Activated CD8-positive, alpha-beta memory T cell treated with anti-CD3 and anti-CD28 coated beads, Interleukin-2, amount 50 U/mL, for 24 hours (primary cell): ENCODE data around the gene CDK16.

Source experiments
- DNase-seq: peaks from one replicate; pipeline ENCODE4 v3.0.0-alpha.2; 2020; ENCODE audit errors: extremely low read depth

Gene CDK16

DNA sequence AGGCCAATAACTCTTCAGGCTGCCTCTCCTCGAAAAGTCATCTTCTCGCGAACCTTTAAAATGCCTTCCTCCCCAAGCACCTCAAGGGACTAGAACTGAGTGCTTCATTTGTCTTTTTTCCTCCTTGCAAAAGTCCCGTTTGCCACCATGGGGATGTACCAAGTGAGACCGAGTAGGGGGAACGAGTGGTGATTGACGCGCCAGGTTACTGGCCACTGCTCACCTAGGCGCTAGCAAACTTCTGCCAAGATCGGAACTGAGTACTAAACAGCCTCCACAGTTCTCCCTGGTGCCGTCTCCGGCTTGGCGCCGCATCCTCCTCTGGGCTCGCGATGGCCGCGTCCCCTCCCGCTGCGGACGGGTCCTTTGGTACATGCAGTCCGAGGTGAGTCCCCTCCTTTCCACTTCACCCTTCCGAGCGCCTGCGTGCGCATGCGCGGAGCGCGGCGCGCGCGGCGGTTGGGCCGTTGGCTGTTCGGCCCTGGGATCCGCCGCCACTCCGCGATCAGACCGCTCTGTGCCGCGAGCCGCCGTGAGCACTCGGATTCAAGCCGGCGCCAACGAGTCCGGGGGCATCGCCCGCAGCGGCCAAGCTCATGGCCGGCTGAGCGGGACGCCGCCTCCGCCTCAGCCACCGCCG, at the start of gene CDK16:
Gene CDK16 (plus strand): TSS at position 402 of the 640 bp plus-strand sequence. CDS start 4,877 bp downstream, outside the sequence.
- DNase-seq = peak; percentile 31

DNA sequence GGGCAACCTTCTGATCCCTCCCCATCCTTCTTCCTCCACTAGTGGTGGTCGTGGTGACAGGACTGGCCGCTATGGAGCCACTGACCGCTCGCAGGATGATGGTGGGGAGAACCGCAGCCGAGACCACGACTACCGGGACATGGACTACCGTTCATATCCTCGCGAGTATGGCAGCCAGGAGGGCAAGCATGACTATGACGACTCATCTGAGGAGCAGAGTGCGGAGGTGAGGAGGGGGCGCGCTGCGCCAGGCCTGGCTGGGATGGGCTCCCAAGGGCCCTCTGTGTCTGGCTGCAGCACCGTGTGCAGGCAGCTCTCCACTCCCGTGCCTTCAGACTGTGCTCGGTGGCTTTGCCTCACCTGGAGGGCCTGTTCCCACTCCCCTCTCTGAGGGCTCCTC, 49.2 kb upstream of the CDK16 start:
- no peak for DNase-seq

DNA sequence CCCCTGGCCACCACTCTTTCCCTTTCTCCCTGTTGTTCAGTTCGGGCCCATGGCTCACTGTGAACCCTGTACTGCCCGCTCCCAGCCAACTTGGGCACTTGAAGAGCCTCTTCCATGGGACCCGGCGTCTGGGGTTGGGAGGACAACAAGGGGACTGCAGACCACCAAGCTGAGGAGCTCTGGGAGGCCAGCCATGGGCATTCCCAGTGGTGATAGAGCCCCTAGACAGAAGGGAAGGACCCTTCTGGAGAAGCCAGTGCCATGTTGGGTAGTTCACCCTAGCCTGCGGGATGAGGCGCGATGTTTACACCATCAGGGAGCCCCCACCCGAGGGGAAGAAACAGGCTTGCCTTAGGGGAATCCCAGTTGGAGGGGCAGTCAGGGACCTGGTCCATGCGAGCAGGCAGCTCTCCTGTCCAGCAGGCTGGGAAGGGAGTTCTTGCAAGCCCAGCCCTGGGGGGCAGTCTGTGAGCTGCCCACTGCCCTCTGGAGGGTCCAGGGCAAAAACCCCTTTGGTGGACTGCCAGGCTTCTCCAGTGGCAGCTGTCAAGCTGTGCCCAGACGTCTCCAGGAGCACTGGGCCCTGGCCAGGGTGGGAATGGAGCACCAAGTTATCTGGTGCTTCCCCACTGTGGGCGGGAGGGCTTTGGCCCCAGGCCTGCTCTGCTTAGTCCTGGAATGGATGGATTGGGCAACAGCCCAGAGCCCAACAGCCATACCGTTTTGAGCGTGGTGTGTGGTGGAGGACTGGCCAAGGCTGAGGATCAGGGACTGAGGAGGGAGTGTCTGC, 48.6 kb upstream of the CDK16 start:
- no peak for DNase-seq

DNA sequence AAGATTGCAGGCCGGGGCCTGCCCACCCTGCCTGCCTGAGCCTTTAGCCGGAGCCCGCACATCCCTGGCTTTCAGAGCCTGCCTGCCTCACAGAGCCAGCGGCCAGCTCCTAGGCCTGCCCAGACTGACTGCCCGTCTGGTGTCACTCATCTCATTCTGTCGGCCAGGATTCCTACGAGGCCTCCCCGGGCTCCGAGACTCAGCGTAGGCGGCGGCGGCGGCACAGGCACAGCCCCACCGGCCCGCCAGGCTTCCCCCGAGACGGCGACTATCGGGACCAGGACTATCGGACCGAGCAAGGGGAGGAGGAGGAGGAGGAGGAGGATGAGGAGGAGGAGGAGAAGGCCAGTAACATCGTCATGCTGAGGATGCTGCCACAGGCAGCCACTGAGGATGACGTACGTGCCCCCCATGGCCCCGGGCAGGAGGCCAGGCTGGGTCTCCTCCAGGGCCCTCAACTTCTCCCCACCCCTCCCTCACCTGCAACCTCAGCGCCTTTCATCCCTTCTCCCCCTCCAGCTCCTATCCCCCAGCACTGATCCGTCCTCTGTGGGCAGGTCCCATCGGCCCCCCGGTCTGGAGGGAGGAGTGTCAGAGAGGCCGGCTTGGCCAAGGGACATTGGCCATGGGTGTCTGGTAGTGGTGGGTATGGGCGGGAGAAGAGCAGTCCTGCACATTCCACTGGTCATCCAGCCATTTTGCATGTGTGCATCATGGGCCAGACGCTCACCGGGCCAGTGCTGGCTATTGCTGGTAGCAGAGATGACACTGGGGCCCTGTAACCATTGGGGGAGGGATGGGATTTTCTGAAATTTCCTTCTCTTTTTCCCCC, 47.4 kb upstream of the CDK16 start:
- DNase-seq = no peak

DNA sequence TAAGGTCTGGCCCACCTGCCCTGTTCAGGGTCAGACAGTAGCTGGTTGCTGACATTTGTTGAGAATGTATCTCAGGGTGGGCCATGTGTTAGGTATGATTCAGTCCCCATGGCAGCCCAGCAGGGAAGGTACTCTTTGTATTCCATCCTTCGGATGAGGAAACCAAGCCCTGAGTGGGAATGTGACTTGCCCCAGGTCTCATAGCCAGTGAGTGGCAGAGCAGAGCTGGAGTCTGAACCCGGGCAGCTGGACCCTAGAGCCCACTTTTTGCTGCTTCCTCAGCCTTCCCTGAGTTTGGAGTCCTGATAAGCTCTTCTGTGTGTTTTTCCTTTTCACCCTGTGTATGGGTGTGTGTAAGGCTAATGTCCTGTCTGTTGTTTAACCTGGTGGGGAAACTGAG, 46.5 kb upstream of the CDK16 start:
- no peak for DNase-seq

DNA sequence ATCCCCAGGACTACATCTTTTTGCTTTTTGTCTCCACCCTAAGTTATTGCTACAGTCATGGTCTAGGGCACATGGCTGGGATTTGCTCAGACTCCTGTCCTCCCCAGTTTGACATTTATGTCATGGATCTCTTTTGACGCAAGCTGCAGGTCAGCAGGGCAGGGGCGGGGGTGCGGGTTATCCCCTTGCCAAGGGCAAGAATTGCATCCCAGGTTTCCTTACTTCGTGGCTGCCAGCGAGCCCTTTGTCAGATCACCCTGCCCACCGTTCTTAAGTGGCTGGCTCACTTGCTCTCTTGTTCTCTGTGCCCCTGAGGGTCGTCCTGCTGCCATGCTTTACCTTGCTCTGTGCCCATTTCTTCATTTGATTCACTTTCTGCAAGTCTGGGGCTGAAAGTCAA, 45.9 kb upstream of the CDK16 start:
- no peak for DNase-seq

DNA sequence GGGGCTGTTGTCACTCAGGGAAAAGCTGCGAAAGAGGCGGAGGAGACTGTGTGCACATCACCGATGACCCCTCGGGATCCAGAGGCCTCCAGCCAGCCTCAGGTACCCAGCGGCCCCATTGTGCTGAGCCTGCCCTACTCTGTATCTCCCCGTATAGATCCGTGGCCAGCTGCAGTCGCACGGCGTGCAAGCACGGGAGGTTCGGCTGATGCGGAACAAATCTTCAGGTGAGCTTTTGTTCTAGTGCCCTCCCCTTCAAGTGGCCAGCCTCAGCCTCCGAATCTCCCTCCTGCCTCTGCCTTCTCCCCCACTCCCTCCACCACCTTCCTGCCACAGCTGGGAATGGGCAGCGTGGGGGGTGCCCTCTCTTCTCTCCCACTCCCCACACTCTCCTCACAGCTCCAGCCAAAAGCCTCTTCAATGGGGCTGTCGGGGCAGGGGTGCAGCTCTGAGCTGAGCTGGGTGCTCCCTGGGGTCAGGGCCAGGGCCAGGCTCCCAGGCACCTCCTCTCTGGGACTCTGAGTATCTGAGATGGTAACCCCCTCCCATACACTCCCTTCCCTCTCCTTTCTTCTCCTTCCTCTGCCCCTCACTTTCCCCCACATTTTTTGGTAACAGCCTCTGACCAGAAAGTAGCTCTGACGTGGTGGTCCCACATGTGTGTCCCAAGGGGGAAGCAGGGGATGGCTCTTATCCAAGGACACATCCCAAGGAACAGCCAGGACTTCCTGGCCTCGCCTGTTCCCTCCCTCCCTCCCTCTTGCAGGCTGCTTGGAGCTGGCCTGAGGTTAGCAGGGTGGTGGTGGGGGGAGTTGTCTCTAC, 45.3 kb upstream of the CDK16 start:
- no peak for DNase-seq

DNA sequence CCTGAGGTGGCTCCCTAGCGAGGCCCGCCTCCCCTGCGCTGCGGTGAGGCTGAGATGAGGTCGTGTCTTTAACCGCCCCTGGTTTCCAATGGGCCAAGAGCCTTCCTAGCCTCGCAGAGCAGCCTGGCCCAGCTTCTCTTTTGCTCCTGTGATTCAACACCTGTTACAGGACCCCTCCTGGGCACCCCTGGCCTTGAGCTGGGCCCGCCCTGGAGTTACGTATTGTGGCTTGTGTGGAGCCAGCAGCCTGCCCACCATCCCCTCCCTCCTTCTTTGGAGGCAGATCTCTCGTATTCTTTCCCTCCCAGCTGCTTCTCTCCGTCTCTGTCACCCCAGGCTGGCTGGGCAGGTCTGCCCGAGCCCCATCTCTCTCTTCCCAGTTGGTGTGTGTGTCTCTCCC, 44.1 kb upstream of the CDK16 start:
- DNase-seq = no peak

DNA sequence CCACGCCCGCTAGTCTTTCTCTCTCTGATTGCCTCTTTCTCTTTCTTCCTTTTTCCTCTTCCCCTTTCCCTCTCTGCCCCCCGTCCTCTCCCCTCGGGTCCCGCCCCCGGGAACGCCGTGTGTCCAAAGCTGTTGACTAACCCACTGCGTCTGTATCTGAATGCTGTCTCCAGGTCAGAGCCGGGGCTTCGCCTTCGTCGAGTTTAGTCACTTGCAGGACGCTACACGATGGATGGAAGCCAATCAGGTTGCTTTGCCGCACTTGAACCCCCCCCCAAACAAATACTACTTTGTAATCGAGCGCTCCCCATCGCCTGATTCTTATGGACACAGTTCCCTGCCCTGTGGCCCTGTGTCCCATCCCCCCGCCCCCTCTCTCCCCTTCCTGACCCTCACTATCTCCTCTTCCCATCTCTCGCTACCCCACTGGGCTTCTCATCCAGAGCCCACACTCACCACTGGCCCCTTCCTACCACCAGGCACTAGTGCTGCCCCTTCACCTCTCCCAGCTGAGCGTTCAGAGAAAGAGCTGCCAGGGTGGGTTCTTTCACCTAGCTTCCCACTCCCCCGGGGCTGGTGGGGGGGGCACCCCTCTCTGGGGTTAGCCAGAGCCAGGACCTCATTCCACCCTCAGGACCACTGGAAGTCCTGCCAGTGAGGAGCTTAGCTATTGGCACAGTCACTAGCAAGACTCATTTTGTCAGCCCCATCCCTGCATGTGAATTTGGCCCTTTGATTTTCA, 43.5 kb upstream of the CDK16 start:
- no peak for DNase-seq

DNA sequence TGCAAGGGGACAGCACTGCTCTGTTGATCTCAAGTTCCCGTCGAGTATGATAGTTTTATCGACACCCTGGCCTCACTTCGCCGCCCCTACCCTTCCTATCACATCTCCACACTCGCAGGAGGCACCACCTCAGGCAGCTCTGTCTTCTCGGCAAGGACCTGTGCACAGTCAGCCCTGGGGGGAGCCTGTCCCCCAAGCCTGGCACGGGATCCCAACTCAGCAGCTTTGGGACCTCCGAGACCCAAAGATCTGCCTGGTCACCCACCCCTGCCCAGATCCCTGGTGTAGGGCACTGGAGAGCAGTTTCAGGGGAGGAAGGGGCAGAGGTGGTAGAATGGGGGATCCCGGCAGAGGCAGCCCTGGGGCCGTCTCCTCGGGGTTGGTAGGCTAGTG, 42.9 kb upstream of the CDK16 start:
- DNase-seq = no peak

DNA sequence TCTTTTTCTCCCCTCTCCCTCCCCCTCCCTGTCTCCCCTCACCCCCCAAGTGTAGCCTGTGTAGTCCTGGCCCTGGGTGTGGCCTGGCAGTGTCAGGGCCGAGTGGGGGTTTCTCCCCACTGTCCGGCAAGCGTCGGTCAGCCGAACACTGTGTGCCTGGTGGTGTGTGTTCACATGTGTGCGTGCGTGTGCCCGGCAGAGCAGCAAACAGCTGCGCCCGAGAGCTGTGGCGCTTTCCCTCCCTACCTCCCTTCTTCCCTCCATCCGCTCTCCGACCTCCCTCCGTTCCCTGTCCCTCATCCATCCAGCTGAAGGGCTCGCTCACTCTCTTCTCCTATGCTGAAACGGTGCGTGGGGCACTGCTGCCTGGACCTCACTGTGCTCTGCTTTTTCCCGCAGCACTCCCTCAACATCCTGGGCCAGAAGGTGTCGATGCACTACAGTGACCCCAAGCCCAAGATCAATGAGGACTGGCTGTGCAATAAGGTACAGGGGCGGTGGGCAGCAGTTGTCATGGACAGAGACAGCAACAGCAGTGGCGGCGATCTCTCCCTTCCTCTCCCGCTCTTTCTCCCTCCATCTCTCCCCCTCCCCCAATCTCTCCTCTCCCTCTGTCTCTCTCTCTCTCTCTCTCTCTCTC, 42.3 kb upstream of the CDK16 start:
- no peak for DNase-seq

DNA sequence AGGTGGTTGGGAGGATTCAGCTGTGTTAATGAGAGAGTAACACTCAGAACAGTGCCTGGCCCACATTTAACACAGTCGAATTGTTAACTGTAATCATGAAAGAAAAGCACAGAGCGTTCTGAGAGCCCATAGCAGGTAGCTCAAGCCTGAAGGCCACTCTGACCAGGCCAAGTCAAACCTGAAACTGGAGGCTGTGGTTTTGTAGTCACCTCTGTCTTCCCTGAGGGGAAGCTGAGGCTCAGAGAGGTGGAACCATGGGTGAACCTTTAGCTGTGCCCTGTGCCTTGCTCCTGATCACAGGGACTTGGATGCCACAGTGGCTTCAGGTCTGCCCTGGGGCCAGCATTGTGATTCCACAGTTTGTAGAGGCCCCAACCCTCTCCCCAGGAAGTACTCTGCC, 41.4 kb upstream of the CDK16 start:
- DNase-seq = no peak

DNA sequence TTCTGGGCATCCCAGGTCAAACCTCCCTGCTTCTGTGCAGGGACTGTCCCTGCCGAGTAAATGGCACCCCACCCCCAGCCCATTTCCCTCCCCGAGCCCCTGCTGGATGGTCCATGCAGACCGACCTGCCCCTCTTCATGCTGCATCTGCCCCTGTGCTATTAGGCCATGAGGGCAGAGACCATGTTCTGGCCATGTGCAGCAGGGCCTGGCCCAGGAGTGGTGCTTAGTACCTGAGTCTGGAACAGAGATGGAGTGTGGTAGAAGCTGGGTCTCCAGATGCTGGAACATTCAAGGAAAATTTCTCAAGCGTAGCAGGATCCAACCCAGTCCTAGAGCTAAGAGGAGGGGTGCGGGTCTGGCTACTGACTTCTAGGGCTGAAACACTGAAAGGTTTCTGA, 40.1 kb upstream of the CDK16 start:
- DNase-seq = no peak

DNA sequence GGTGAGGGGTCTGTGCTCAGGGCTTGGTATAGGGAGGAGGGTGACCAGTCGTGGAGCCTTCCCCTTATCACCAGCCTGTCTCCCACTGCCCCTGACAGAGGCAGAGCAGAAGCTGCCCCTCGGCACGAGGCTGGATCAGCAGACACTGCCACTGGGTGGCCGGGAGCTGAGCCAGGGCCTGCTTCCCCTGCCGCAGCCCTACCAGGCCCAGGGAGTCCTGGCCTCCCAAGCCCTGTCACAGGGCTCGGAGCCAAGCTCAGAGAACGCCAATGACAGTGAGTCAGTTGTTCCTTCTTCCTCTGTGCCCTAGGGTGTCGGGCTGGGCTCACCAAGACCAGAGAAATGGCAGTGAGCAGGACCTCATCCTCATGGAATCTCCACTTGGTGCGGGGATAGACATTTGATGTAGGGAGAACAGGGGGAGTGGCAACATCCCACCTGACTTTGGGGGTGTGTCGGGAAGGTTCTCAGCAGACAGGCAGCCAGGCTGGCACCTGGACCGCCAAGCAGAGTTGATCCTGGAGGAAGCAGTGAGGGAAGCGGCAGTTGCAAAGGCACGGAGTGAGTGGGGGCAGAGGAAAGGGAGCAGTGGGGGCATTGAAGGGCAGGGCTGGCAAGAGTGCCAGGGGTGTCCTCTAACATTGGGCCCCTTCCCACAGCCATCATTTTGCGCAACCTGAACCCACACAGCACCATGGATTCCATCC, 39.1 kb upstream of the CDK16 start:
- no peak for DNase-seq

DNA sequence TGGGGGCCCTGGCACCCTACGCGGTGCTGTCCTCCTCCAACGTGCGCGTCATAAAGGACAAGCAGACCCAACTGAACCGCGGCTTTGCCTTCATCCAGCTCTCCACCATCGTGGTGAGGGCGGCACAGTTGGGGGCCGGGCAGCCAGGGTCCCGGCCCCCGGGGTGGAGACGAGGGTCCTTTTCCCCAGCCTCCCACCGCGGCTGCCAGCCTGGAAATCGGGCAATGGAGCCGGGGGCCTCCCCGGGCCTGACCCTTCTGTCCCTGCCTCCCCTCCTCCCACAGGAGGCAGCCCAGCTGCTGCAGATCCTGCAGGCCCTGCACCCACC, 38.6 kb upstream of the CDK16 start:
- no peak for DNase-seq

DNA sequence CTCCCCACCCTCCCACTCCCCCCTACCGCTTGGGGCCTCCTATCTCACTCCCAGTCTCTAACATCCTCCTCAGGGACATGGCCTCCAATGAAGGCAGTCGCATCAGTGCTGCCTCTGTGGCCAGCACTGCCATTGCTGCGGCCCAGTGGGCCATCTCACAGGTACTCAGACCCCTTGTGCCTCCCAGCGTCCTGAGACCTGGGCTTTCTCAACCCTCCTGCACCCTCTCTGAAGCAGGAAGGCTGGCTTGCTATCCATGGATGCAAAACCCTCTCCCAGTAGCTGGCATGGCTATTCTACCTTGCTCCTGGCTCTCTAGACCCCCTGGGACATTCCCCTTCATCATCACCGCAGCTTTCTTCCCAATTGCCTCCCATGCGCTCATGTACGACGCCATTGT, 38.1 kb upstream of the CDK16 start:
- no peak for DNase-seq

DNA sequence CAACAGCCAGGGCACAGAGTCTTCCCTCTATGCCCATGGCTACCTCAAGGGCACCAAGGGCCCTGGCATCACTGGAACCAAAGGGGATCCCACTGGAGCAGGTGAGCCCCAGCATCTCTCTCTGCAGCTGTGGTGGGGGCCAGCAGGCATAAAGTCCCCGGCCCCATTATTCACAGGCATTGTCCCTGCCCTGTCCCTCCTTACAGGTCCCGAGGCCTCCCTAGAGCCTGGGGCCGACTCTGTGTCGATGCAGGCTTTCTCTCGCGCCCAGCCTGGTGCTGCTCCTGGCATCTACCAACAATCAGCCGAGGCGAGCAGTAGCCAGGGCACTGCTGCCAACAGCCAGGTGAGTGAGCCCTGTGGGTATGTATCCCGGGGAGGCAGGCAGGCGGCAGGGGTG, 37.2 kb upstream of the CDK16 start:
- no peak for DNase-seq

DNA sequence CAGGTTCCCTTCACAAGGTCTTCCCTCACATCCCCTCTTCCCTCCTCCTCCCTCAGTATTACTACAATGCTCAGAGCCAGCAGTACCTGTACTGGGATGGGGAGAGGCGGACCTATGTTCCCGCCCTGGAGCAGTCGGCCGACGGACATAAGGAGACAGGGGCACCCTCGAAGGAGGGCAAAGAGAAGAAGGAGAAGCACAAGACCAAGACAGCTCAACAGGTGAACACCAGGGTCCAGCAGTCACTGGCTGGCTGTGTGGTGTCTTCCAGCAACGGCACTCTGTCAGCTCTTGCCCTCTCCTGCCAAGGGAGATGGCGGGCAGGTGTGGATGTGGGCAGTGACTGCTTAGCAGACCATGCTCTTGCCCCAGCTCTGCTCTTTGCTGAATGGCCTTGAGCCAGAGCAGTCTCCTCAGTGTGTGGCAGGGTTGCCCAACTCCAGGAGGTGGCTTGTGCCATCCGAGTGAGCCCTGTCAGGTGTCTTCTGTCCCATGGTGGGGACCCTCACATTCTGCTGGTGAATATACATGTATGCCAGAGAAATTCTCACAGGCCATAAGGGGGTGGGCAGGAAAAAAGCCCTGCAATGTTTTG, 36.3 kb upstream of the CDK16 start:
- no peak for DNase-seq

DNA sequence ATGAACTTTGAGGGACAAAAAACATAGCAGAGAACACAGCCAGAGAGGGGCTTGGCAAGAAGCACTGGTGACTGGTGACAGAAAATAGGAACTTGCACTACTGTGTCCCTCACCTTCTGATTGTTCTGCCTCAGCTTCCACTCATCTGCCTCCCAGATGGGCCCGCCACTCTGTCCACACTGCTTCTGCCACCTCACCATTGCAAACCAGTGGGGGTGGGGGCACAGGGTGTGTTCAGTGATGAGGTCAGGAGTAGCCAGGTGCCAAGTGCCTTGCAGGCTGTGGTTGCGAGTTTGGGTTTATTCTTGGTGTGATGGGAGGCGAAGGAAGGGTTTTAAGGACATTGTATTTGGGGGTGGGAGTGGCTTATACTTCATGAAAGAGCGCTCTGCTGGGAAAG, 34.0 kb upstream of the CDK16 start:
- DNase-seq = no peak

DNA sequence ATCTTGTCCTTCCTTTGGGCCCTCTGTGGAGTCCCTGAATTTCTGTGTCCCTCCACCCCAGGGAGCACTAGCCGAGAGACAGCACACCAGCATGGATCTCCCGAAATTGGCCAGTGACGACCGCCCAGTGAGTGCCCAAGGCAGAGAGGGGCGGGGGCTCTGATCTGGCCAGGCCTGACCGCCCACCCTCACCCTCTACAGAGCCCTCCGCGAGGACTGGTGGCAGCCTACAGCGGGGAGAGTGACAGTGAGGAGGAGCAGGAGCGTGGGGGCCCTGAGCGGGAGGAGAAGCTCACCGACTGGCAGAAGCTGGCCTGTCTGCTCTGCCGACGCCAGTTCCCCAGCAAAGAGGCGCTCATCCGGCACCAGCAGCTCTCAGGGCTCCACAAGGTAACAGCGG, 33.2 kb upstream of the CDK16 start:
- DNase-seq = no peak
